Muscle of leg (tissue), 16 donors: ENCODE results near the gene ULBP3. TPM values are rescaled to one million over a fixed set of nuclear protein-coding genes. Genes with fewer than 3 reads are reported as not detected.

Source experiments
- DNase-seq: peaks from one replicate; pipeline ENCODE4 v3.0.0; 2013
- H3K27ac ChIP-seq: one replicate; pipeline ENCODE4 v1.5.1; 2013; ENCODE audit warnings: mild to moderate bottlenecking, low read length, control low read depth
- H3K27me3 ChIP-seq: one replicate; pipeline ENCODE4 v1.6.1; 2013; ENCODE audit warnings: low read length; ENCODE audit not compliant: control insufficient read depth, insufficient read depth
- H3K36me3 ChIP-seq: one replicate; pipeline ENCODE4 v1.6.1; 2013; ENCODE audit warnings: low read length; ENCODE audit not compliant: control insufficient read depth, insufficient read depth
- H3K4me1 ChIP-seq: one replicate; pipeline ENCODE4 v1.6.1; 2013; ENCODE audit warnings: low read length; ENCODE audit not compliant: control insufficient read depth, insufficient read depth
- H3K4me3 ChIP-seq: one replicate; pipeline ENCODE4 v1.5.1; 2013; ENCODE audit warnings: low read length, control low read depth
- H3K9me3 ChIP-seq: replicated peaks from 2 replicates; pipeline ENCODE4 v1.6.1; 2013; ENCODE audit warnings: low read depth, low read length; ENCODE audit not compliant: control insufficient read depth
- WGBS: methylation state at CpG from one replicate; pipeline ENCODE4 v1.1.5; 2013; ENCODE audit warnings: missing lambda C conversion rate; ENCODE audit not compliant: insufficient coverage; 5-methylcytosine and 5-hydroxymethylcytosine counted together
- long read RNA-seq, 11 donors: transcript quantifications; one replicate each; lab custom pipeline, GENCODE V29; 2026
- polyA plus RNA-seq, 8 donors: library from polyadenylated mRNA; unstranded; fragments of 120-200 nt; gene quantifications; one replicate each; pipeline versions ENCODE4 v1.2.1 to v1.2.3, GENCODE V29; 2013; ENCODE audit warnings: inconsistent platforms in 1 of 8, low replicate concordance in 1 of 8; ENCODE audit not compliant: insufficient read length in 8 of 8, insufficient read depth in 1 of 8
- total RNA-seq: library from RNA; stranded (reverse); fragments of 120-200 nt; gene quantifications from one replicate; pipeline ENCODE4 v1.2.4, GENCODE V29; 2013

ULBP3 gene
- total RNA-seq (3.9 TPM), polyA plus RNA-seq (1 to 10 TPM; 1.5 to 3.5 (median 2.5) TPM)
- long read RNA-seq, donor 1: 0 reads
- long read RNA-seq, donor 2, partial matches to known transcripts: 0 of 1 reads
- long read RNA-seq, donor 2, other reads (novel, unspliced or antisense): 0 of 1 reads
- long read RNA-seq, donor 3, partial matches to known transcripts: 0 of 1 reads
- long read RNA-seq, donor 3, other reads (novel, unspliced or antisense): 0 of 1 reads
- long read RNA-seq, donor 4, partial matches to known transcripts: 0 of 1 reads
- long read RNA-seq, donor 4, other reads (novel, unspliced or antisense): 0 of 1 reads
- long read RNA-seq, donor 5, partial matches to known transcripts: 0 of 1 reads
- long read RNA-seq, donor 5, other reads (novel, unspliced or antisense): 0 of 1 reads
- long read RNA-seq, donor 6: 0 reads
- long read RNA-seq, donor 7: 0 reads
- long read RNA-seq, donor 8, partial matches to known transcripts: 0 of 1 reads
- long read RNA-seq, donor 8, other reads (novel, unspliced or antisense): 0 of 1 reads
- long read RNA-seq, donor 9, partial matches to known transcripts: 0 of 2 reads
- long read RNA-seq, donor 9, other reads (novel, unspliced or antisense): 0 of 2 reads
- long read RNA-seq, donor 10, partial matches to known transcripts: 0 of 2 reads
- long read RNA-seq, donor 10, other reads (novel, unspliced or antisense): 0 of 2 reads
- long read RNA-seq, donor 11, partial matches to known transcripts: 0 of 2 reads
- long read RNA-seq, donor 11, other reads (novel, unspliced or antisense): 0 of 2 reads

GRCh38 chr6:150068720-150069648 lies at the start of gene ULBP3:
Gene ULBP3, minus strand, starts transcription at chr6:150069121. Its CDS starts 55 bp downstream, at chr6:150069066.
- H3K27ac ChIP-seq: peak within 1 kb of the TSS; percentile 78
- peaks cover 17% of the 10 kb centered on the region for H3K4me1 ChIP-seq

GRCh38 chr6:150118627-150119026 lies 49.7 kb upstream of the ULBP3 start:
- Histone ChIP-seq H3K4me3 (no peak overlapping the region), H3K9me3 (no peaks in the 10 kb centered on the region), H3K27me3 (no peaks in the 10 kb centered on the region), H3K36me3 (no peaks in the 10 kb centered on the region), H3K4me1 (peaks cover 10% of the 10 kb centered on the region), H3K27ac (no peak overlapping the region)
- DNase-seq: no peak
- 80% methylated on average over 7 of the region's 9 CpGs for WGBS

More at GRCh38 chr6:150068720-150069648, at the start of gene ULBP3:
- Histone ChIP-seq H3K4me3 (peak within 1 kb of the TSS; percentile 67), H3K9me3 (no peaks in the 10 kb centered on the region), H3K36me3 (peaks cover 7% of the 10 kb centered on the region), H3K27me3 (peaks cover 2% of the 10 kb centered on the region)
- DNase-seq: peak; percentile 92
- WGBS: 0% methylated on average over 64 of the region's 72 CpGs

GRCh38 chr6:150118203-150118602 lies 49.3 kb upstream of the ULBP3 start:
- Histone ChIP-seq H3K9me3 (no peaks in the 10 kb centered on the region), H3K36me3 (no peaks in the 10 kb centered on the region), H3K27ac (no peak overlapping the region), H3K27me3 (peaks cover 2% of the 10 kb centered on the region), H3K4me1 (peaks cover 10% of the 10 kb centered on the region), H3K4me3 (no peak overlapping the region)
- WGBS: 100% methylated on average over 1 of the region's 6 CpGs
- no peak for DNase-seq

- H3K4me3 ChIP-seq: no peak overlapping the region
- peaks cover 4% of the 10 kb centered on the region for H3K27me3 ChIP-seq
- H3K36me3 ChIP-seq: no peaks in the 10 kb centered on the region
- no peak overlapping the region for H3K27ac ChIP-seq
- 79% methylated on average over 7 of the region's 8 CpGs for WGBS
- H3K4me1 ChIP-seq: peaks cover 10% of the 10 kb centered on the region
- H3K9me3 ChIP-seq: no peaks in the 10 kb centered on the region
- DNase-seq: no peak
Observed at GRCh38 chr6:150116200-150116800, 47.4 kb upstream of the ULBP3 start.

- 94% methylated on average over 25 of the region's 25 CpGs for WGBS
- no peaks in the 10 kb centered on the region for H3K36me3 ChIP-seq
- DNase-seq: no peak
- H3K27ac ChIP-seq: no peak overlapping the region
- H3K27me3 ChIP-seq: peaks cover 4% of the 10 kb centered on the region
- no peak overlapping the region for H3K4me3 ChIP-seq
- H3K4me1 ChIP-seq: peaks cover 10% of the 10 kb centered on the region
- H3K9me3 ChIP-seq: no peaks in the 10 kb centered on the region
Observed at GRCh38 chr6:150115769-150116168, 46.8 kb upstream of the ULBP3 start.

- WGBS: 89% methylated on average over 4 of the region's 6 CpGs
- H3K4me1 ChIP-seq: no peaks in the 10 kb centered on the region
- DNase-seq: no peak
- H3K4me3 ChIP-seq: no peak overlapping the region
- no peaks in the 10 kb centered on the region for H3K36me3 ChIP-seq
- no peaks in the 10 kb centered on the region for H3K9me3 ChIP-seq
- H3K27ac ChIP-seq: no peak overlapping the region
- H3K27me3 ChIP-seq: peaks cover 4% of the 10 kb centered on the region
Observed at GRCh38 chr6:150112233-150112632, 43.3 kb upstream of the ULBP3 start.

GRCh38 chr6:150102750-150103270 lies 33.9 kb upstream of the ULBP3 start:
- Histone ChIP-seq H3K36me3 (no peaks in the 10 kb centered on the region), H3K9me3 (no peaks in the 10 kb centered on the region), H3K4me3 (no peak overlapping the region), H3K27ac (no peak overlapping the region), H3K27me3 (no peaks in the 10 kb centered on the region), H3K4me1 (no peaks in the 10 kb centered on the region)
- no CpG with 5 or more reads among the region's 4 CpGs for WGBS
- no peak for DNase-seq

GRCh38 chr6:150100745-150101144 lies 31.8 kb upstream of the ULBP3 start:
- Histone ChIP-seq H3K36me3 (no peaks in the 10 kb centered on the region), H3K27me3 (peaks cover 2% of the 10 kb centered on the region), H3K9me3 (no peaks in the 10 kb centered on the region), H3K4me1 (no peaks in the 10 kb centered on the region), H3K27ac (no peak overlapping the region), H3K4me3 (no peak overlapping the region)
- 80% methylated on average over 15 of the region's 19 CpGs for WGBS
- DNase-seq: no peak

- Histone ChIP-seq H3K36me3 (no peaks in the 10 kb centered on the region), H3K4me3 (no peak overlapping the region), H3K27me3 (peaks cover 2% of the 10 kb centered on the region), H3K27ac (no peak overlapping the region), H3K9me3 (no peaks in the 10 kb centered on the region), H3K4me1 (no peaks in the 10 kb centered on the region)
- WGBS: 100% methylated on average over 4 of the region's 11 CpGs
- DNase-seq: no peak
Observed at GRCh38 chr6:150099953-150100352, 31.0 kb upstream of the ULBP3 start.
